Smooth muscle cell of the brain vasculature (primary cell): ENCODE results near the gene RNU1-1.
"Not testable (repeated sequence)": the region's sequence is repeated elsewhere in the genome, so short reads cannot be mapped to it uniquely, and the experiment has no call there.

ENCODE experiments used
- DNase-seq: peaks from one replicate; pipeline ENCODE4 v3.0.0-alpha.2; 2012; ENCODE audit warnings: low read depth, low spot score

RNU1-1 gene

GRCh38 chr1:16493731-16494130 lies 20.4 kb downstream of the RNU1-1 start:
- not testable (repeated sequence) for DNase-seq

- DNase-seq: not testable (repeated sequence)
Measured at GRCh38 chr1:16492937-16493336, 21.1 kb downstream of the RNU1-1 start.

- DNase-seq: no peak
Measured at GRCh38 chr1:16491056-16491675, 22.9 kb downstream of the RNU1-1 start.

- not testable (repeated sequence) for DNase-seq
Measured at GRCh38 chr1:16489195-16489880, 24.7 kb downstream of the RNU1-1 start.

- DNase-seq: not testable (repeated sequence)
Measured at GRCh38 chr1:16487011-16487410, 27.1 kb downstream of the RNU1-1 start.

DNA sequence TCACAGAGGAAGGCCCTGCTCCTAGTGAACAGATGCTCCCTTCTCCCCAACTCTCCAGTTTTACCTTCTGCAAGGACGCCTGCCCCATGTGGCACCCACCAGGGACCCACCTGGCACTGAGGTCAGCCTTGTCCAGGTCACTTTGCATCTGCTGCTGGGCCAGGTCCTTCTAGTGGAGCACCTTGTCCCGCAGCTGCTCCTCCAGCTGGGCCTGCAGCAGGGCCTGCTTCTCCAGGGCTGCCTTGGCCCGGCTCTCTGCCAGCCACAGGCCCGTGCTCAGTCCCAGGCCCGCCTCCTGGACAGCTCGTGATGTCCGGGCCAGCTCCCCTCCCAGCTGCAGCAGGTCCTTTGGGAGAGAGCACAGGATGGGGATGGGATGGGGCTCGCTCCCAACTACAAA lies 27.8 kb downstream of the RNU1-1 start:
- not testable (repeated sequence) for DNase-seq

GRCh38 chr1:16484931-16485330 lies 29.2 kb downstream of the RNU1-1 start:
- no peak for DNase-seq

DNA sequence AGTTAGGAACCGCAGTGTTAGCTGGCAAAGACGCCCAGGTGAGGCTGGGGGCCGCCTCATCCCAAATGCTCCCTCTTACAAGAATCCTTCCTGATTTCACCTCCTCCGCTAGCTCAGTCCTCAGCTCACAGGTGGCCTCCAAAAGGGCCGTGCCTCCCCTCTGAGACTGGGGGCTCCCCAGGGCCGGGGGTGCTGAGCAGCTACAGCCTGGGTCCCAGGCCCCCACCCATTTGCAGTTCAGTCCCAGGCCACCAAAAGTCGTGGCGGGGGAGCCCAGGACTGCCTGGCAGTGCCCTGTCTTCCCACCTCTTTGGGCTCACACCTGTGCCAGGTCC lies 29.6 kb downstream of the RNU1-1 start:
- no peak for DNase-seq

GRCh38 chr1:16483639-16484500 lies 30.2 kb downstream of the RNU1-1 start:
- not testable (repeated sequence) for DNase-seq

DNA sequence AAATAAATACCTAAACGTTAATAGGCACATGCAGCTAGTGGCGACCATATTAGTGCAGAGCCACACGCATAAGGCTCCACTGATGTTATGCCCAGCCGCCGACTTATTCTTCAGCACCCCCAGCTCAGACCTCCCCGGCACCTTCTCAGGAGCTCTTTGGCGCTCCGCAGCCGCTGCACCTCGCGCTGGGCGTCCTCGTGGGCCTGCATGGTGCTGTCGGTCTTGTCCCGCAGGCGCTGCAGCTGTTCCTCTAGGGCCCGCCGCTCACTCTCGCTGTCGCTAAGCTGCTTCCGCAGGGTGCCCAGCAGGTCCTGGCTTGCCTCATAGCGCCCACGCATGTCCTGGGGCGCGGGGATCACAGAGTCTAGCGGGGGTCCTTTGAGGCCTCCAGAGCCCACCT lies 30.9 kb downstream of the RNU1-1 start:
- DNase-seq: not testable (repeated sequence)

DNA sequence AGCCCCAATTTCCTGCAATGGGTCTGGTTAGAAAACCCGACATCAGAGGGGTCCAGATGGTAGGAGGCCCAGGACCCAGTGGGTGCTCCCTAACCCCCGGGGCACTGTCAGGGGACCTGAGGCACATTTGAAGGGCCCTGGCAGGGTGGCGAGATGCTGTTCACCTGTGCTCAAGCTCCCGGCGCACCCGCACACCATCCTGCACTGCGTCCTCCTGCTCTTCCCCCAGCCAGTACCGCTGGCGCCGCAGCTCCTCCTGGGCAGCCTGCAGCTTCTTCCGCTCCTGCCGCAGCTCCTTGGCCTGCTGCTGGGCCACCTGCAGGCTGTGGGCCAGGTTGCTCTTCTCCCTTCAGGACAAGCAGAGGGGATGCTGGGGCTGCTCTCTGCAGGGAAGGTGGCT lies 36.0 kb downstream of the RNU1-1 start:
- DNase-seq: no peak

GRCh38 chr1:16475771-16476770 lies 38.0 kb downstream of the RNU1-1 start:
- DNase-seq: not testable (repeated sequence)

DNA sequence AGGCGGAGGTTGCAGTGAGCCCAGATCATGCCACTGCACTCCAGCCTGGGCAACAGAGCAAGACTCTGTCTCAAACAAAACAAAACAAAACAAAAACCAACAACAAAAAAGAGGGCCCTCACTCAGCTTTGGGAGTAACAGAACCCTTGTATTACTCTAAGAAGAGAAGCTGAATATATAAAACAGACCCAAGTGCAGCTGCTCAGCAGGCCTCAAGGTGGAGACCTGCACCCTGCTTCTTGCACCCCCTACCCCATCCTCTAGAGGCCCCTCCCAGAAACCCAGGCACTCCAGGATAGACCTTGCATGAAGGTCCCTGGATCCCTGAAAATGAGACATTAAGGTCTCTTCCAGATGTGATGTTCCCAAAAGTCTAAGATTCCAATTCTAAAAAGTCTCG lies 39.2 kb downstream of the RNU1-1 start:
- not testable (repeated sequence) for DNase-seq

DNA sequence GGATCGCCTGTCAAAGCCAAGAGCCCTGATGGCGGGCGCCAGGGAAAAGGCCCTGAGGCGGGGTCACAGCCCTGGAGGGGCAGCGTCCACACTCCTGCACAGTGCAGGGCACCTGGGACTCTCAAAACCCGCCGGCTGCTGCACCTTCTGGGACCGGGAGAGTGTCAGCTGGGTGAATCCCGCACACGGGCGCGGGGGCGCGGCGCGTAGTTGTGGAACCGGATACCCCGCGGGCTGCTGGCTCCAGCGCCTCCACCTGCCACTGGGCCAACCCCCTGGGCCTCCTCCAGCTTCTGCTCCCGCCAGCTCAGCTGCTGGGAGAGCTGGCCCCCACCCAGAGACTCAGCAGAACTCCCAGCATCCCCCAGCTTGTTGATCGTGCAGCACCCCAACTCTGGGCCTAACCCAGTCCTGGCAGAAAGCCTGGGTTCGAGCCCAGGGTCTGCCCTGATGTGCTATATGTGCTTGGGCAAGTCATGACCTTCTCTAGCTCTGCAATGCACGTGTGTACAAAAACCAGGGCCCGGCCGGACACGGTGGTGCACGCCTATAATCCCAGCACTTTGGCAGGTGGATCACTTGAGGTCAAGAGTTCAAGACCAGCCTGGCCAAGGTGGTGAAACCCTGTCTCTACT lies 39.8 kb downstream of the RNU1-1 start:
- DNase-seq: no peak

GRCh38 chr1:16468558-16468957 lies 45.5 kb downstream of the RNU1-1 start:
- no peak for DNase-seq

- DNase-seq: no peak
Measured at GRCh38 chr1:16464917-16465625, 49.0 kb downstream of the RNU1-1 start.
